Measurements from ENCODE around the gene AKAP11. TPM values are rescaled to one million over a fixed set of nuclear protein-coding genes. Genes with fewer than 3 reads are reported as not detected.

AKAP11 gene
- total RNA-seq, 1 donor from 2014 or later, result 19.8 TPM

- Histone ChIP-seq H3K27me3 (ENCODE audit: control insufficient read depth, insufficient read depth, low read length) (no peaks in the 10 kb centered on the region), H3K4me3 (ENCODE audit: low read depth, low read length) (no peak overlapping the region), H3K36me3 (ENCODE audit: control insufficient read depth, insufficient read depth, low read length) (peaks cover 1% of the 10 kb centered on the region)
- DNase-seq (ENCODE audit: low read depth), result no peak
- TF ChIP-seq CTCF (IDR thresholded peaks at IDR 0.05; ENCODE audit: insufficient read depth, low read length, poor library complexity, severe bottlenecking), result no peak
These were observed 39.3 kb upstream of the AKAP11 start for GRCh38 chr13:42232671-42233070.

GRCh38 chr13:42233726-42234125 is 38.2 kb upstream of the AKAP11 start:
- no peak for TF ChIP-seq CTCF (IDR thresholded peaks at IDR 0.05; ENCODE audit: insufficient read depth, low read length, poor library complexity, severe bottlenecking)
- peaks cover 1% of the 10 kb centered on the region for H3K36me3 ChIP-seq (ENCODE audit: control insufficient read depth, insufficient read depth, low read length)
- H3K27me3 ChIP-seq (ENCODE audit: control insufficient read depth, insufficient read depth, low read length), result no peaks in the 10 kb centered on the region
- H3K4me3 ChIP-seq (ENCODE audit: low read depth, low read length), result no peak overlapping the region
- DNase-seq (ENCODE audit: low read depth), result no peak

GRCh38 chr13:42239161-42239560 is 32.8 kb upstream of the AKAP11 start:
- no peak for TF ChIP-seq CTCF (IDR thresholded peaks at IDR 0.05; ENCODE audit: insufficient read depth, low read length, poor library complexity, severe bottlenecking)
- no peaks in the 10 kb centered on the region for H3K36me3 ChIP-seq (ENCODE audit: control insufficient read depth, insufficient read depth, low read length)
- DNase-seq (ENCODE audit: low read depth), result no peak
- H3K4me3 ChIP-seq (ENCODE audit: low read depth, low read length), result no peak overlapping the region
- no peaks in the 10 kb centered on the region for H3K27me3 ChIP-seq (ENCODE audit: control insufficient read depth, insufficient read depth, low read length)

GRCh38 chr13:42239644-42240043 is 32.3 kb upstream of the AKAP11 start:
- H3K36me3 ChIP-seq (ENCODE audit: control insufficient read depth, insufficient read depth, low read length), result no peaks in the 10 kb centered on the region
- H3K4me3 ChIP-seq (ENCODE audit: low read depth, low read length), result no peak overlapping the region
- no peaks in the 10 kb centered on the region for H3K27me3 ChIP-seq (ENCODE audit: control insufficient read depth, insufficient read depth, low read length)
- TF ChIP-seq CTCF (IDR thresholded peaks at IDR 0.05; ENCODE audit: insufficient read depth, low read length, poor library complexity, severe bottlenecking), result no peak
- DNase-seq (ENCODE audit: low read depth), result peak; percentile 5

- DNase-seq (ENCODE audit: low read depth), result no peak
- no peaks in the 10 kb centered on the region for H3K36me3 ChIP-seq (ENCODE audit: control insufficient read depth, insufficient read depth, low read length)
- TF ChIP-seq CTCF (IDR thresholded peaks at IDR 0.05; ENCODE audit: insufficient read depth, low read length, poor library complexity, severe bottlenecking), result no peak
- no peak overlapping the region for H3K4me3 ChIP-seq (ENCODE audit: low read depth, low read length)
- no peaks in the 10 kb centered on the region for H3K27me3 ChIP-seq (ENCODE audit: control insufficient read depth, insufficient read depth, low read length)
These were observed 25.4 kb upstream of the AKAP11 start for GRCh38 chr13:42246541-42246940.

GRCh38 chr13:42247883-42248282 is 24.1 kb upstream of the AKAP11 start:
- H3K4me3 ChIP-seq (ENCODE audit: low read depth, low read length), result no peak overlapping the region
- no peaks in the 10 kb centered on the region for H3K36me3 ChIP-seq (ENCODE audit: control insufficient read depth, insufficient read depth, low read length)
- TF ChIP-seq CTCF (IDR thresholded peaks at IDR 0.05; ENCODE audit: insufficient read depth, low read length, poor library complexity, severe bottlenecking), result no peak
- DNase-seq (ENCODE audit: low read depth), result no peak
- no peaks in the 10 kb centered on the region for H3K27me3 ChIP-seq (ENCODE audit: control insufficient read depth, insufficient read depth, low read length)
